IMR-90 (cell line): ENCODE results near the gene C15orf62. TPM values are rescaled to one million over a fixed set of nuclear protein-coding genes. Genes with fewer than 3 reads are reported as not detected.

Experiments used
- ATAC-seq: fragments of 200-7000 bp; cut with Tn5 transposase; 2 replicates; pipeline ENCODE4 v1.9.1; 2020; ENCODE audit warnings: low read depth, mild to moderate bottlenecking, moderate library complexity
- BruUV-seq: library from RNA; stranded (reverse); fragments of 400-500 nt; replicated peaks from 2 replicates; lab custom pipeline; 2021; lab: Mats Ljungman, UMichigan
- CTCF ChIA-PET: fragments of 300-600 bp; formaldehyde crosslinking; extraction: SDS; loops from one replicate; lab custom pipeline; 2021; ENCODE audit warnings: antibody characterized with exemption; lab: Yijun Ruan, JAX
- POLR2A ChIA-PET: fragments of 300-600 bp; sonication (Branson Sonifier 250); formaldehyde crosslinking; loops from one replicate; lab custom pipeline; 2022; ENCODE audit warnings: antibody characterized with exemption; ENCODE audit not compliant: unreplicated experiment; lab: Charles Lee
- DNase-seq: peaks from one replicate; pipeline ENCODE4 v3.0.0; 2013
- H2AFZ ChIP-seq: replicated peaks from 2 replicates; pipeline ENCODE3; 2013; ENCODE audit warnings: low read length, mild to moderate bottlenecking; ENCODE audit not compliant: poor library complexity
- H2AK5ac ChIP-seq: 2 replicates; pipeline ENCODE4 v1.6.1; 2013; ENCODE audit warnings: low read depth, low read length, inconsistent platforms
- H2AK9ac ChIP-seq: replicated peaks from 2 replicates; pipeline ENCODE3; 2013; ENCODE audit warnings: mild to moderate bottlenecking, low read depth, low read length, moderate library complexity; ENCODE audit not compliant: poor library complexity
- H2BK120ac ChIP-seq: 2 replicates; pipeline ENCODE4 v1.6.1; 2013; ENCODE audit warnings: low read depth, low read length, inconsistent platforms
- H2BK15ac ChIP-seq: 3 replicates; pipeline ENCODE4 v1.6.1; 2013; ENCODE audit warnings: low read depth, low read length, inconsistent platforms
- H2BK20ac ChIP-seq: 2 replicates; pipeline ENCODE4 v1.6.1; 2013; ENCODE audit warnings: low read depth, mild to moderate bottlenecking, inconsistent platforms, low read length, moderate library complexity
- H2BK5ac ChIP-seq: 2 replicates; pipeline ENCODE4 v1.6.1; 2013; ENCODE audit warnings: mild to moderate bottlenecking, low read depth, low read length, inconsistent platforms; ENCODE audit not compliant: poor library complexity, severe bottlenecking
- H3K14ac ChIP-seq: replicated peaks from 2 replicates; pipeline ENCODE4 v1.6.1; 2013; ENCODE audit warnings: low read depth, low read length, inconsistent platforms
- H3K18ac ChIP-seq: 2 replicates; pipeline ENCODE4 v1.6.1; 2013; ENCODE audit warnings: low read depth, low read length, control low read depth
- H3K23ac ChIP-seq: 2 replicates; pipeline ENCODE4 v1.6.1; 2013; ENCODE audit warnings: low read depth, low read length, inconsistent platforms
- H3K27ac ChIP-seq: 2 replicates; pipeline ENCODE4 v1.5.1; 2013; ENCODE audit warnings: mild to moderate bottlenecking, control low read depth, low read length; ENCODE audit not compliant: insufficient read depth
- H3K27me3 ChIP-seq: 2 replicates; pipeline ENCODE4 v1.6.1; 2013; ENCODE audit warnings: low read length; ENCODE audit not compliant: control insufficient read depth, insufficient read depth
- H3K36me3 ChIP-seq: 2 replicates; pipeline ENCODE4 v1.6.1; 2013; ENCODE audit warnings: low read length, mixed read lengths; ENCODE audit not compliant: control insufficient read depth, insufficient read depth
- H3K4ac ChIP-seq: 2 replicates; pipeline ENCODE4 v1.6.1; 2013; ENCODE audit warnings: low read depth, low read length, inconsistent platforms
- H3K4me1 ChIP-seq: 2 replicates; pipeline ENCODE4 v1.6.1; 2013; ENCODE audit warnings: low read length, mixed read lengths; ENCODE audit not compliant: control insufficient read depth, insufficient read depth
- H3K4me2 ChIP-seq: 2 replicates; pipeline ENCODE4 v1.6.1; 2013; ENCODE audit warnings: low read depth, mild to moderate bottlenecking, control low read depth, low read length, moderate library complexity
- H3K4me3 ChIP-seq: 2 replicates; pipeline ENCODE4 v1.5.1; 2013; ENCODE audit warnings: low read depth, mild to moderate bottlenecking, control low read depth, low read length, moderate library complexity; ENCODE audit not compliant: insufficient read depth
- H3K56ac ChIP-seq: 2 replicates; pipeline ENCODE4 v1.6.1; 2013; ENCODE audit warnings: low read length, inconsistent platforms; ENCODE audit not compliant: insufficient read depth; ENCODE audit errors: extremely low read depth
- H3K79me1 ChIP-seq, 2 experiments: 2 replicates each; pipeline ENCODE4 v1.6.1; 2013; ENCODE audit warnings: low read length in 2 of 2, inconsistent platforms in 1 of 2, low read depth in 1 of 2
- H3K9ac ChIP-seq: 2 replicates; pipeline ENCODE4 v1.6.1; 2013; ENCODE audit warnings: low read depth, low read length, control low read depth
- H3K9me1 ChIP-seq: 2 replicates; pipeline ENCODE4 v1.6.1; 2013; ENCODE audit warnings: low read length, inconsistent platforms; ENCODE audit not compliant: insufficient read depth
- H3K9me3 ChIP-seq: 2 replicates; pipeline ENCODE4 v1.6.1; 2013; ENCODE audit warnings: low read length; ENCODE audit not compliant: control insufficient read depth, insufficient read depth
- H4K20me1 ChIP-seq: 2 replicates; pipeline ENCODE4 v1.6.1; 2013; ENCODE audit warnings: low read length, inconsistent platforms; ENCODE audit not compliant: insufficient read depth
- H4K5ac ChIP-seq: 2 replicates; pipeline ENCODE4 v1.6.1; 2013; ENCODE audit warnings: mild to moderate bottlenecking, low read depth, low read length, control low read depth
- H4K8ac ChIP-seq, 2 experiments: 2 replicates each; pipeline ENCODE4 v1.6.1; 2013; ENCODE audit warnings: low read depth in 2 of 2, low read length in 2 of 2, control low read depth in 1 of 2, inconsistent platforms in 1 of 2
- H4K91ac ChIP-seq: 2 replicates; pipeline ENCODE4 v1.6.1; 2013; ENCODE audit warnings: low read depth, low read length, inconsistent platforms; ENCODE audit not compliant: insufficient read depth
- CEBPB ChIP-seq: IDR thresholded peaks from 2 replicates; pipeline ENCODE4 v1.6.1; 2012; ENCODE audit warnings: low read depth, low read length, improper control_type of control experiment
- CHD1 ChIP-seq: IDR thresholded peaks from 2 replicates; pipeline ENCODE4 v1.6.1; 2012; ENCODE audit warnings: low read depth, low read length, improper control_type of control experiment
- ELK1 ChIP-seq: fragments of 150-350 bp; IDR thresholded peaks from 2 replicates; pipeline ENCODE4 v1.6.1; 2016; ENCODE audit warnings: low read depth, mild to moderate bottlenecking, low read length, moderate library complexity, borderline replicate concordance
- FOS ChIP-seq: fragments of 150-350 bp; IDR thresholded peaks from 2 replicates; pipeline ENCODE4 v1.6.1; 2016; ENCODE audit warnings: low read depth, low read length
- MAFK ChIP-seq: IDR thresholded peaks from 2 replicates; pipeline ENCODE4 v1.6.1; 2012; ENCODE audit warnings: low read depth, low read length, improper control_type of control experiment
- MXI1 ChIP-seq: IDR thresholded peaks from 2 replicates; pipeline ENCODE4 v1.6.1; 2012; ENCODE audit warnings: low read depth, mild to moderate bottlenecking, low read length, moderate library complexity, borderline replicate concordance
- NFE2L2 ChIP-seq: fragments of 150-350 bp; IDR thresholded peaks from 2 replicates; pipeline ENCODE4 v1.6.1; 2016; ENCODE audit warnings: low read depth, mild to moderate bottlenecking, low read length
- RCOR1 ChIP-seq: IDR thresholded peaks from 2 replicates; pipeline ENCODE4 v1.6.1; 2012; ENCODE audit warnings: mild to moderate bottlenecking, low read length, improper control_type of control experiment; ENCODE audit not compliant: insufficient replicate concordance
- RFX5 ChIP-seq: IDR thresholded peaks from 2 replicates; pipeline ENCODE4 v1.8.0; 2012; ENCODE audit warnings: low read depth, mild to moderate bottlenecking, low read length, moderate library complexity
- SMC3 ChIP-seq: fragments of 150-350 bp; IDR thresholded peaks from 2 replicates; pipeline ENCODE4 v1.6.1; 2016; ENCODE audit warnings: low read depth, mild to moderate bottlenecking, antibody characterized with exemption, low read length, moderate library complexity
- USF2 ChIP-seq: fragments of 150-350 bp; IDR thresholded peaks from 2 replicates; pipeline ENCODE4 v1.6.1; 2017; ENCODE audit warnings: mild to moderate bottlenecking, antibody characterized with exemption, low read length, low read depth
- WGBS, 2 experiments: methylation state at CpG; one replicate each; pipeline versions ENCODE4 v1.1.5 to v1.1.7; 2013; ENCODE audit warnings: missing lambda C conversion rate in 2 of 2; ENCODE audit not compliant: insufficient read length in 1 of 2; ENCODE audit errors: extremely low coverage in 2 of 2; 5-methylcytosine and 5-hydroxymethylcytosine counted together
- dilution Hi-C: fragments of 300-500 bp; cut with HindIII; formaldehyde crosslinking; loops from one replicate; pipeline ENCODE4 v1.14.3; 2018; ENCODE audit warnings: low sequenced_read_pairs; ENCODE audit not compliant: unreplicated experiment
- in situ Hi-C: fragments of 300-500 bp; cut with MboI; formaldehyde crosslinking; loops from 3 replicates; pipeline ENCODE4 v1.14.3; 2019; ENCODE audit warnings: low sequenced_read_pairs, inconsistent platforms, mixed read lengths
- intact Hi-C: fragments of 100-400 bp; cut with micrococcal nuclease; formaldehyde crosslinking; loops from 2 replicates; pipeline ENCODE4 v1.10.0; 2022
- polyA plus RNA-seq, 3 experiments: library from polyadenylated mRNA; depleted of rRNA; stranded (reverse); fragments of >200 nt; gene quantifications; 2 replicates each; pipeline ENCODE4 v1.2.3, GENCODE V29; 2012; ENCODE audit warnings: low replicate concordance in 1 of 3
- total RNA-seq: library from RNA; depleted of rRNA; stranded (reverse); fragments of >200 nt; gene quantifications from 2 replicates; pipeline ENCODE4 v1.2.3, GENCODE V29; 2012
- TF ChIP-seq, protein P1 (sequence below): conservative IDR thresholded peaks from 2 replicates; pipeline ENCODE4 v1.5.1; 2012; ENCODE audit warnings: mild to moderate bottlenecking, low read depth, low read length, improper control_type of control experiment

Gene C15orf62
- total and polyA plus RNA-seq, 2 of the 4 experiments (the other 2 are of a cell fraction): not detected

DNA sequence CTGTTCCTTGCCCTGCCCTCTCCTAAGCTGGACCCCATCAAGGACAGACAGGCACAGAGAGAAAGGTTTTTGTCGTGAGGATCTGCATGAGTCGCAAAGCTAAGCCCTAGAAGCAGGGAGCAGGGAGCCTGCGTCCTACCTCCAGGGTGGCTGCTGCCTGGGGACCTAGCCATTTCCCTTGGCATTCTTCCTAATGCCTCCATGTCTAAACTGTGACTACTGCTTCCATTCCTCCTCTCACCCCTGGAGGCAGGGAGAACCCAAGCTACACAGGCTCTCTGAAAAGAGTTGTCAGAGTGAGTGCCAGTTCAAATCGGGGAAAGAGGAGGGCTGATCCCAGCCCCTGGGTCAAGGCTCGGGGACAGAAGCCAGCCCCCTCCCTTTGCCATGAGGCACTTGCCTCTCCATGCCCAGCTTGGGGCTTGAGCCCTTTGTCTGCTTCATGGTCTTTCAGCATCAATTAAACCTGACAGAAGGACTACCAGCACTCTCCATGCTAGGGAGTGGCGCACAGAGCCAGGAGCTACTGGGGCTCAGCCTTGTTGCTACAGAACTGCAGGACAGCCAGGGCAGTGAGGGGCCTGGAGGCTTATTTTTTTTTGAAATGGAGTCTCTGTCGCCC, 3.5 kb upstream of the C15orf62 start:
- WGBS, 2 experiments: no CpG with 5 or more reads among the region's 7 CpGs

More for the DNA sequence above, 3.5 kb upstream of the C15orf62 start:
- no peak overlapping the region for H4K5ac ChIP-seq
- no peaks in the 10 kb centered on the region; a peak in 1 of 4 replicates for H3K79me1 ChIP-seq
- H3K4me3 ChIP-seq: no peak overlapping the region
- H3K23ac ChIP-seq: peak overlapping the region; percentile 60; the same call in 1 of the 2 replicates
- BruUV-seq: no TSS peak
- peak overlapping the region; percentile 23 for H2AK5ac ChIP-seq
- H3K56ac ChIP-seq: no peak overlapping the region
- ATAC-seq: no peak
- no peak overlapping the region; the same call in 1 of the 2 replicates for H2BK120ac ChIP-seq
- H3K36me3 ChIP-seq: peaks cover 11% of the 10 kb centered on the region
- H2AFZ ChIP-seq: no peak overlapping the region
- H4K8ac ChIP-seq: no peak overlapping the region
- 0 out of 2 replicates have a peak overlapping the region, but pooled peaks have one; percentile 20 for H3K14ac ChIP-seq
- CTCF ChIA-PET: no interaction called here
- no peaks in the 10 kb centered on the region for H3K9me3 ChIP-seq
- in situ Hi-C loops: no loop called here
- POLR2A ChIA-PET: no interaction called here
- no peaks in the 10 kb centered on the region for H3K27me3 ChIP-seq
- H3K9me1 ChIP-seq: peaks cover 17% of the 10 kb centered on the region
- intact Hi-C loops: no loop called here
- no peak overlapping the region for H2BK15ac ChIP-seq
- peaks cover 9% of the 10 kb centered on the region; the same call in 1 of the 2 replicates for H4K20me1 ChIP-seq
- peak overlapping the region; percentile 7; the same call in 1 of the 2 replicates for H3K4ac ChIP-seq
- H4K91ac ChIP-seq: no peak overlapping the region
- TF ChIP-seq, protein P1, sequence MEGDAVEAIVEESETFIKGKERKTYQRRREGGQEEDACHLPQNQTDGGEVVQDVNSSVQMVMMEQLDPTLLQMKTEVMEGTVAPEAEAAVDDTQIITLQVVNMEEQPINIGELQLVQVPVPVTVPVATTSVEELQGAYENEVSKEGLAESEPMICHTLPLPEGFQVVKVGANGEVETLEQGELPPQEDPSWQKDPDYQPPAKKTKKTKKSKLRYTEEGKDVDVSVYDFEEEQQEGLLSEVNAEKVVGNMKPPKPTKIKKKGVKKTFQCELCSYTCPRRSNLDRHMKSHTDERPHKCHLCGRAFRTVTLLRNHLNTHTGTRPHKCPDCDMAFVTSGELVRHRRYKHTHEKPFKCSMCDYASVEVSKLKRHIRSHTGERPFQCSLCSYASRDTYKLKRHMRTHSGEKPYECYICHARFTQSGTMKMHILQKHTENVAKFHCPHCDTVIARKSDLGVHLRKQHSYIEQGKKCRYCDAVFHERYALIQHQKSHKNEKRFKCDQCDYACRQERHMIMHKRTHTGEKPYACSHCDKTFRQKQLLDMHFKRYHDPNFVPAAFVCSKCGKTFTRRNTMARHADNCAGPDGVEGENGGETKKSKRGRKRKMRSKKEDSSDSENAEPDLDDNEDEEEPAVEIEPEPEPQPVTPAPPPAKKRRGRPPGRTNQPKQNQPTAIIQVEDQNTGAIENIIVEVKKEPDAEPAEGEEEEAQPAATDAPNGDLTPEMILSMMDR: no peak
- TF ChIP-seq MAFK: no peak
- TF ChIP-seq SMC3: no peak
- no peak for TF ChIP-seq RCOR1
- TF ChIP-seq CEBPB: no peak
- TF ChIP-seq USF2: no peak
- no peak for TF ChIP-seq MXI1
- TF ChIP-seq ELK1: no peak
- TF ChIP-seq NFE2L2: no peak
- TF ChIP-seq RFX5: no peak
- TF ChIP-seq CHD1: no peak
- no peak for TF ChIP-seq FOS
- H3K27ac ChIP-seq: no peak overlapping the region
- H3K18ac ChIP-seq: no peak overlapping the region
- no peak overlapping the region for H2AK9ac ChIP-seq
- H3K4me2 ChIP-seq: no peak overlapping the region
- H3K4me1 ChIP-seq: peaks cover 24% of the 10 kb centered on the region
- H3K9ac ChIP-seq: no peak overlapping the region
- no peak overlapping the region for H2BK20ac ChIP-seq
- dilution Hi-C loops: no loop called here
- no peak overlapping the region for H2BK5ac ChIP-seq
- DNase-seq: peak; percentile 28
